HEK293 (cell line): ENCODE measurements around the gene GNLY.

Source experiments
- CTCF ChIA-PET: fragments of 350-600 bp; formaldehyde crosslinking; extraction: SDS; loops from one replicate; lab custom pipeline; 2021; ENCODE audit warnings: antibody characterized with exemption; lab: Yijun Ruan, JAX
- POLR2A ChIA-PET: fragments of 300-600 bp; formaldehyde crosslinking; extraction: SDS; loops from one replicate; lab custom pipeline; 2020; ENCODE audit warnings: antibody characterized with exemption, inconsistent platforms; lab: Yijun Ruan, JAX
- H3K27ac ChIP-seq: fragments of 200-500 bp; sonication (Bioruptor generic); 2 replicates; pipeline ENCODE4 v1.5.1; 2014; ENCODE audit warnings: low read depth, low read length, control low read depth, inconsistent platforms; ENCODE audit errors: extremely low read depth
- H3K36me3 ChIP-seq, 2 experiments: fragments of 200-500 bp in 1 of 2; sonication (Bioruptor generic) in 1 of 2; 1 replicate in 1 of 2; 2 replicates in 1 of 2; pipeline ENCODE4 v1.5.1; 2014 to 2017; ENCODE audit warnings: inconsistent platforms in 2 of 2, low read length in 2 of 2; ENCODE audit not compliant: control insufficient read depth in 2 of 2, insufficient read depth in 1 of 2
- H3K4me1 ChIP-seq: fragments of 200-500 bp; sonication (Bioruptor generic); 2 replicates; pipeline ENCODE4 v1.5.1; 2014; ENCODE audit warnings: mild to moderate bottlenecking, low read length, inconsistent platforms; ENCODE audit not compliant: control insufficient read depth, insufficient read depth
- H3K4me3 ChIP-seq: 2 replicates; pipeline ENCODE4 v1.5.1; 2011; ENCODE audit warnings: low read depth, mild to moderate bottlenecking, control low read depth, low read length, moderate library complexity
- H3K9me3 ChIP-seq: fragments of 200-500 bp; sonication (Bioruptor generic); 2 replicates; pipeline ENCODE4 v1.5.1; 2014; ENCODE audit warnings: low read depth, low read length, inconsistent platforms; ENCODE audit not compliant: control insufficient read depth, insufficient read depth
- BCL11B ChIP-seq: fragments of 450-650 bp; formaldehyde crosslinking; IDR thresholded peaks from 2 replicates; pipeline ENCODE4 v1.5.1; 2016; ENCODE audit warnings: low read depth, missing biosample characterization, missing genetic modification characterization
- GLIS1 ChIP-seq: fragments of 450-650 bp; formaldehyde crosslinking; IDR thresholded peaks from 2 replicates; pipeline ENCODE4 v1.5.1; 2016; ENCODE audit warnings: missing biosample characterization, missing genetic modification characterization
- SP3 ChIP-seq: fragments of 450-650 bp; formaldehyde crosslinking; IDR thresholded peaks from 2 replicates; pipeline ENCODE4 v1.5.1; 2016; ENCODE audit warnings: missing biosample characterization, missing genetic modification characterization
- SP7 ChIP-seq: fragments of 450-650 bp; formaldehyde crosslinking; IDR thresholded peaks from 2 replicates; pipeline ENCODE4 v1.5.1; 2016; ENCODE audit warnings: missing biosample characterization, missing genetic modification characterization
- TRIM28 ChIP-seq: IDR thresholded peaks from 2 replicates; pipeline ENCODE4 v1.6.1; 2011; ENCODE audit warnings: low read length, control low read depth, borderline replicate concordance
- ZFP3 ChIP-seq: fragments of 450-650 bp; formaldehyde crosslinking; IDR thresholded peaks from 2 replicates; pipeline ENCODE4 v1.5.1; 2016; ENCODE audit warnings: low read depth, missing biosample characterization, missing genetic modification characterization
- ZFP37 ChIP-seq: fragments of 450-650 bp; formaldehyde crosslinking; IDR thresholded peaks from 2 replicates; pipeline ENCODE4 v1.5.1; 2016; ENCODE audit warnings: missing biosample characterization, missing genetic modification characterization
- ZFP69B ChIP-seq: fragments of 450-650 bp; formaldehyde crosslinking; IDR thresholded peaks from 2 replicates; pipeline ENCODE4 v1.5.1; 2016; ENCODE audit warnings: missing biosample characterization, missing genetic modification characterization
- ZNF10 ChIP-seq: fragments of 450-650 bp; formaldehyde crosslinking; IDR thresholded peaks from 2 replicates; pipeline ENCODE4 v1.5.1; 2017; ENCODE audit warnings: missing biosample characterization, missing genetic modification characterization
- ZNF211 ChIP-seq: fragments of 450-650 bp; formaldehyde crosslinking; IDR thresholded peaks from 2 replicates; pipeline ENCODE4 v1.5.1; 2016; ENCODE audit warnings: low read depth, missing biosample characterization, missing genetic modification characterization
- ZNF341 ChIP-seq: fragments of 450-650 bp; formaldehyde crosslinking; IDR thresholded peaks from 2 replicates; pipeline ENCODE4; 2016; ENCODE audit warnings: low read depth, missing biosample characterization, missing genetic modification characterization
- ZNF433 ChIP-seq: fragments of 450-650 bp; formaldehyde crosslinking; IDR thresholded peaks from 2 replicates; pipeline ENCODE4 v1.5.1; 2016; ENCODE audit warnings: missing biosample characterization, missing genetic modification characterization, low read depth
- ZNF544 ChIP-seq: fragments of 450-650 bp; formaldehyde crosslinking; IDR thresholded peaks from 2 replicates; pipeline ENCODE4 v1.5.0; 2017; ENCODE audit warnings: missing biosample characterization, missing genetic modification characterization
- ZNF555 ChIP-seq: fragments of 450-650 bp; formaldehyde crosslinking; conservative IDR thresholded peaks from 2 replicates; pipeline ENCODE4 v1.5.1; 2017; ENCODE audit warnings: missing biosample characterization, mild to moderate bottlenecking, missing genetic modification characterization, inconsistent platforms
- ZNF623 ChIP-seq: fragments of 450-650 bp; formaldehyde crosslinking; IDR thresholded peaks from 2 replicates; pipeline ENCODE4 v1.5.1; 2016; ENCODE audit warnings: missing biosample characterization, missing genetic modification characterization
- ZNF660 ChIP-seq: fragments of 450-650 bp; IDR thresholded peaks from 2 replicates; pipeline ENCODE4 v1.5.1; 2018; ENCODE audit warnings: missing biosample characterization, mild to moderate bottlenecking, missing genetic modification characterization
- ZNF664 ChIP-seq: fragments of 450-650 bp; formaldehyde crosslinking; IDR thresholded peaks from 2 replicates; pipeline ENCODE4 v1.5.1; 2016; ENCODE audit warnings: missing biosample characterization, missing genetic modification characterization
- TF ChIP-seq, protein P1 (sequence below): fragments of 450-650 bp; IDR thresholded peaks from 2 replicates; pipeline ENCODE4 v1.5.1; 2018; ENCODE audit warnings: missing biosample characterization, mild to moderate bottlenecking, missing genetic modification characterization
- TF ChIP-seq, protein P2 (sequence below): fragments of 450-650 bp; formaldehyde crosslinking; optimal IDR thresholded peaks from 2 replicates; pipeline ENCODE3; 2016; ENCODE audit warnings: missing biosample characterization, mild to moderate bottlenecking, missing genetic modification characterization
- TF ChIP-seq, protein P3 (sequence below): fragments of 450-650 bp; formaldehyde crosslinking; IDR thresholded peaks from 2 replicates; pipeline ENCODE4 v1.5.1; 2016; ENCODE audit warnings: missing biosample characterization, missing genetic modification characterization
- TF ChIP-seq, protein P4 (sequence below): fragments of 450-650 bp; formaldehyde crosslinking; IDR thresholded peaks from 2 replicates; pipeline ENCODE4 v1.5.1; 2016; ENCODE audit warnings: missing biosample characterization, missing genetic modification characterization
- TF ChIP-seq, protein P5 (sequence below): fragments of 450-650 bp; formaldehyde crosslinking; IDR thresholded peaks from 2 replicates; pipeline ENCODE4 v1.5.1; 2017; ENCODE audit warnings: missing biosample characterization, missing genetic modification characterization
- TF ChIP-seq, protein P6 (sequence below): fragments of 450-650 bp; formaldehyde crosslinking; IDR thresholded peaks from 2 replicates; pipeline ENCODE4 v1.5.1; 2016; ENCODE audit warnings: missing biosample characterization, missing genetic modification characterization
- TF ChIP-seq, protein P7 (sequence below): sonication (generic); formaldehyde crosslinking; IDR thresholded peaks from 2 replicates; pipeline ENCODE4 v1.8.1; 2022; ENCODE audit warnings: mild to moderate bottlenecking, moderate library complexity, missing genetic modification reagents

GNLY gene

DNA sequence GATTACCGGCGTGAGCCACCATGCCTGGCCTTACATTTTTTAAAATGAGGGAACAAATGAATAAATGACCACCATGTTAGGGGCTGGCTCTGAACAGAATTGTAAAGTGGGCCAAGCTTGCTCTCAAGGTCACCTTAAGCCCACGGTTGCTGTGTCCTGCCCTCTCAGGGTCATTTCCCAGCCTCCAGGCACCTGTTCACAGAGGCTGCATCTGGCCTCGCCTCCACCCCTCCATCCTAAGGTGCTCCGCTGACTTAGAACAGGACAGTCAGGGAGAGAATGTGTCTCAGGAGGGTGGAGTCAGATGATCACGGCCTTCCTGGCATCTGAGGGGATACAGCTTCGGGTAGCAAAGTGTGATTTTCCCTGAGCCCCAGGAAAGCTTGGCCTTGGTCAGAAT is 33.4 kb upstream of the GNLY start:
- Histone ChIP-seq H3K27ac (no peak overlapping the region), H3K4me3 (no peak overlapping the region), H3K36me3 (peaks cover 0 to 3% of the 10 kb centered on the region in 2 experiments; a peak in 2 of 3 replicates), H3K9me3 (no peaks in the 10 kb centered on the region), H3K4me1 (no peaks in the 10 kb centered on the region)
- POLR2A ChIA-PET, result interaction anchor here (0.7 kb wide), 1 partner anchor 24 kb away, joined by 4 read pairs; no protein-coding TSS in a partner anchor
- TF ChIP-seq ZFP37 (tag by site-specific recombination), result no peak
- TF ChIP-seq GLIS1, result no peak
- TF ChIP-seq ZNF660 (tag by site-specific recombination), result no peak
- TF ChIP-seq, protein P1, sequence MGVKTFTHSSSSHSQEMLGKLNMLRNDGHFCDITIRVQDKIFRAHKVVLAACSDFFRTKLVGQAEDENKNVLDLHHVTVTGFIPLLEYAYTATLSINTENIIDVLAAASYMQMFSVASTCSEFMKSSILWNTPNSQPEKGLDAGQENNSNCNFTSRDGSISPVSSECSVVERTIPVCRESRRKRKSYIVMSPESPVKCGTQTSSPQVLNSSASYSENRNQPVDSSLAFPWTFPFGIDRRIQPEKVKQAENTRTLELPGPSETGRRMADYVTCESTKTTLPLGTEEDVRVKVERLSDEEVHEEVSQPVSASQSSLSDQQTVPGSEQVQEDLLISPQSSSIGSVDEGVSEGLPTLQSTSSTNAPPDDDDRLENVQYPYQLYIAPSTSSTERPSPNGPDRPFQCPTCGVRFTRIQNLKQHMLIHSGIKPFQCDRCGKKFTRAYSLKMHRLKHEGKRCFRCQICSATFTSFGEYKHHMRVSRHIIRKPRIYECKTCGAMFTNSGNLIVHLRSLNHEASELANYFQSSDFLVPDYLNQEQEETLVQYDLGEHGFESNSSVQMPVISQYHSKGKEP, result no peak
- TF ChIP-seq, protein P2, sequence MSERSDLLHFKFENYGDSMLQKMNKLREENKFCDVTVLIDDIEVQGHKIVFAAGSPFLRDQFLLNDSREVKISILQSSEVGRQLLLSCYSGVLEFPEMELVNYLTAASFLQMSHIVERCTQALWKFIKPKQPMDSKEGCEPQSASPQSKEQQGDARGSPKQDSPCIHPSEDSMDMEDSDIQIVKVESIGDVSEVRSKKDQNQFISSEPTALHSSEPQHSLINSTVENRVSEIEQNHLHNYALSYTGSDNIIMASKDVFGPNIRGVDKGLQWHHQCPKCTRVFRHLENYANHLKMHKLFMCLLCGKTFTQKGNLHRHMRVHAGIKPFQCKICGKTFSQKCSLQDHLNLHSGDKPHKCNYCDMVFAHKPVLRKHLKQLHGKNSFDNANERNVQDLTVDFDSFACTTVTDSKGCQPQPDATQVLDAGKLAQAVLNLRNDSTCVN (tag by site-specific recombination), result no peak
- TF ChIP-seq SP3 (tag by site-specific recombination), result no peak
- TF ChIP-seq ZNF544 (tag by site-specific recombination), result no peak
- TF ChIP-seq, protein P3, sequence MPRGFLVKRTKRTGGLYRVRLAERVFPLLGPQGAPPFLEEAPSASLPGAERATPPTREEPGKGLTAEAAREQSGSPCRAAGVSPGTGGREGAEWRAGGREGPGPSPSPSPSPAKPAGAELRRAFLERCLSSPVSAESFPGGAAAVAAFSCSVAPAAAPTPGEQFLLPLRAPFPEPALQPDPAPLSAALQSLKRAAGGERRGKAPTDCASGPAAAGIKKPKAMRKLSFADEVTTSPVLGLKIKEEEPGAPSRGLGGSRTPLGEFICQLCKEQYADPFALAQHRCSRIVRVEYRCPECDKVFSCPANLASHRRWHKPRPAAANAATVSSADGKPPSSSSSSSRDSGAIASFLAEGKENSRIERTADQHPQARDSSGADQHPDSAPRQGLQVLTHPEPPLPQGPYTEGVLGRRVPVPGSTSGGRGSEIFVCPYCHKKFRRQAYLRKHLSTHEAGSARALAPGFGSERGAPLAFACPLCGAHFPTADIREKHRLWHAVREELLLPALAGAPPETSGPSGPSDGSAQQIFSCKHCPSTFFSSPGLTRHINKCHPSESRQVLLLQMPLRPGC (tag by site-specific recombination), result no peak
- TF ChIP-seq ZNF433 (tag by site-specific recombination), result no peak
- TF ChIP-seq, protein P4, sequence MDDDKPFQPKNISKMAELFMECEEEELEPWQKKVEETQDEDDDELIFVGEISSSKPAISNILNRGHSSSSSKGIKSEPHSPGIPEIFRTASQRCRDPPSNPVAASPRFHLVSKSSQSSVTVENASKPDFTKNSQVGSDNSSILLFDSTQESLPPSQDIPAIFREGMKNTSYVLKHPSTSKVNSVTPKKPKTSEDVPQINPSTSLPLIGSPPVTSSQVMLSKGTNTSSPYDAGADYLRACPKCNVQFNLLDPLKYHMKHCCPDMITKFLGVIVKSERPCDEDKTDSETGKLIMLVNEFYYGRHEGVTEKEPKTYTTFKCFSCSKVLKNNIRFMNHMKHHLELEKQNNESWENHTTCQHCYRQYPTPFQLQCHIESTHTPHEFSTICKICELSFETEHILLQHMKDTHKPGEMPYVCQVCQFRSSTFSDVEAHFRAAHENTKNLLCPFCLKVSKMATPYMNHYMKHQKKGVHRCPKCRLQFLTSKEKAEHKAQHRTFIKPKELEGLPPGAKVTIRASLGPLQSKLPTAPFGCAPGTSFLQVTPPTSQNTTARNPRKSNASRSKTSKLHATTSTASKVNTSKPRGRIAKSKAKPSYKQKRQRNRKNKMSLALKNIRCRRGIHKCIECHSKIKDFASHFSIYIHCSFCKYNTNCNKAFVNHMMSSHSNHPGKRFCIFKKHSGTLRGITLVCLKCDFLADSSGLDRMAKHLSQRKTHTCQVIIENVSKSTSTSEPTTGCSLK, result no peak
- no peak for TF ChIP-seq BCL11B (tag by site-specific recombination)
- no peak for TF ChIP-seq SP7 (tag by site-specific recombination)
- TF ChIP-seq, protein P5, sequence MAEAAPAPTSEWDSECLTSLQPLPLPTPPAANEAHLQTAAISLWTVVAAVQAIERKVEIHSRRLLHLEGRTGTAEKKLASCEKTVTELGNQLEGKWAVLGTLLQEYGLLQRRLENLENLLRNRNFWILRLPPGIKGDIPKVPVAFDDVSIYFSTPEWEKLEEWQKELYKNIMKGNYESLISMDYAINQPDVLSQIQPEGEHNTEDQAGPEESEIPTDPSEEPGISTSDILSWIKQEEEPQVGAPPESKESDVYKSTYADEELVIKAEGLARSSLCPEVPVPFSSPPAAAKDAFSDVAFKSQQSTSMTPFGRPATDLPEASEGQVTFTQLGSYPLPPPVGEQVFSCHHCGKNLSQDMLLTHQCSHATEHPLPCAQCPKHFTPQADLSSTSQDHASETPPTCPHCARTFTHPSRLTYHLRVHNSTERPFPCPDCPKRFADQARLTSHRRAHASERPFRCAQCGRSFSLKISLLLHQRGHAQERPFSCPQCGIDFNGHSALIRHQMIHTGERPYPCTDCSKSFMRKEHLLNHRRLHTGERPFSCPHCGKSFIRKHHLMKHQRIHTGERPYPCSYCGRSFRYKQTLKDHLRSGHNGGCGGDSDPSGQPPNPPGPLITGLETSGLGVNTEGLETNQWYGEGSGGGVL (tag by site-specific recombination), result no peak
- TF ChIP-seq ZNF341, result no peak
- no peak for TF ChIP-seq ZNF211 (tag by site-specific recombination)
- CTCF ChIA-PET, result interaction anchor here (0.6 to 1.0 kb wide), 3 partner anchors 8 to 89 kb away, joined by 3 read pairs; no protein-coding TSS in a partner anchor

DNA sequence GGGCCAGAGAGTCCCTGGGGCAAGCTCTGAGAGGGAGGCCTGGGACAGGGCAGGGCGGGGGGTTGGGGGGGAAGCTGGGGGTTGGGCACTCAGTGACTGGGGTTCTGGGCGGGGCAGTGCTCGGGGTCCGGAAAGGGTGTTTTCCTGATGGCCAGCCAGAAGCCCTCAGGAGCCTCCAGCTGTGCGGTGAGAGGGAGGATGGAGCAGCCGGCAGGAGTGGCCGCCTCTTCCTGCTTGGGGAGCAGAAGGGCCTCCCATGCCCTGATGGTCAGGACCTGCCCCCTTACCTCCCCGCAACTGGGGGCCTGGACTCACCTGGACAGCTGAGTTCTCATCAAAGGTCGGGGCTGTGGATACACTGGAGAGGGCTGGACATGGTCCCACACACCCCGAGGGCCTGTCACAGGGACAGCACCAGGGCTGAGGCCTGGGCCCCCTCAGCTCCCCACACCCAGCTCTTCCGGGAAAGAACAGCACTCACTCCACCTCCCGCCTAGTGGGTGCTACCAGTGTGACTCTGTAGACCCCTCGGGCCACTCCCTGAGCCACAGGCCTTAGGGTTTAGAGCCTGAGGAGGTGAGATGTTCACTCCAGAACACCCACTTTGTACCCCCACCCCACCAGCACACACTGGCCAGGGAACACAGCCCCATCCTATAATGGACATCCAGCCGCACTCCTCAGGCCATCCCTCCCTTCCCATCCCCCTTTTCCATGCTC is 32.9 kb upstream of the GNLY start:
- Histone ChIP-seq H3K4me3 (no peak overlapping the region), H3K27ac (no peak overlapping the region), H3K4me1 (no peaks in the 10 kb centered on the region), H3K9me3 (no peaks in the 10 kb centered on the region), H3K36me3 (no peaks in the 10 kb centered on the region; a peak in 1 of 3 replicates)
- CTCF ChIA-PET, result no interaction called here
- POLR2A ChIA-PET, result no interaction called here
- TF ChIP-seq, protein P6, sequence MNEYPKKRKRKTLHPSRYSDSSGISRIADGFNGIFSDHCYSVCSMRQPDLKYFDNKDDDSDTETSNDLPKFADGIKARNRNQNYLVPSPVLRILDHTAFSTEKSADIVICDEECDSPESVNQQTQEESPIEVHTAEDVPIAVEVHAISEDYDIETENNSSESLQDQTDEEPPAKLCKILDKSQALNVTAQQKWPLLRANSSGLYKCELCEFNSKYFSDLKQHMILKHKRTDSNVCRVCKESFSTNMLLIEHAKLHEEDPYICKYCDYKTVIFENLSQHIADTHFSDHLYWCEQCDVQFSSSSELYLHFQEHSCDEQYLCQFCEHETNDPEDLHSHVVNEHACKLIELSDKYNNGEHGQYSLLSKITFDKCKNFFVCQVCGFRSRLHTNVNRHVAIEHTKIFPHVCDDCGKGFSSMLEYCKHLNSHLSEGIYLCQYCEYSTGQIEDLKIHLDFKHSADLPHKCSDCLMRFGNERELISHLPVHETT, result no peak
- TF ChIP-seq TRIM28 (no peak), ZNF664 (tag by site-specific recombination) (no peak), ZNF555 (tag by site-specific recombination) (no peak), ZFP3 (tag by site-specific recombination) (no peak), ZFP69B (tag by site-specific recombination) (no peak), ZNF10 (tag by site-specific recombination) (no peak), ZNF623 (tag by site-specific recombination) (no peak)
- TF ChIP-seq, protein P7, sequence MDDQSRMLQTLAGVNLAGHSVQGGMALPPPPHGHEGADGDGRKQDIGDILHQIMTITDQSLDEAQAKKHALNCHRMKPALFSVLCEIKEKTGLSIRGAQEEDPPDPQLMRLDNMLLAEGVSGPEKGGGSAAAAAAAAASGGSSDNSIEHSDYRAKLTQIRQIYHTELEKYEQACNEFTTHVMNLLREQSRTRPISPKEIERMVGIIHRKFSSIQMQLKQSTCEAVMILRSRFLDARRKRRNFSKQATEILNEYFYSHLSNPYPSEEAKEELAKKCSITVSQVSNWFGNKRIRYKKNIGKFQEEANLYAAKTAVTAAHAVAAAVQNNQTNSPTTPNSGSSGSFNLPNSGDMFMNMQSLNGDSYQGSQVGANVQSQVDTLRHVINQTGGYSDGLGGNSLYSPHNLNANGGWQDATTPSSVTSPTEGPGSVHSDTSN (CRISPR knock-in tag), result no peak
